Spleen (tissue), 7 donors: Measurements from ENCODE around the gene RET.

Source experiments
- POLR2A ChIP-seq, 3 donors: fragments of 450-650 bp; IDR thresholded peaks; one replicate each; pipeline ENCODE4 v1.5.1; 2017; ENCODE audit warnings: antibody characterized with exemption in 3 of 3, mild to moderate bottlenecking in 1 of 3
- TF ChIP-seq, protein P1 (sequence below), 11 experiments: fragments of 200-600 bp in 7 of 11; fragments of 450-650 bp in 4 of 11; sonication (generic) in 4 of 11; IDR thresholded peaks in 8 of 11; conservative IDR thresholded peaks in 3 of 11; 1 replicate in 7 of 11; 2 replicates in 4 of 11; pipeline versions ENCODE4 v1.4.0 to v1.8.0; 2016 to 2021; ENCODE audit warnings: antibody characterized with exemption in 11 of 11, inconsistent platforms in 4 of 11, mild to moderate bottlenecking in 1 of 11
- donor health status: DM: no; HTN: no; CAD: no; lungs with moderate emphysema.
- donor health status: DM: no; HTN: no; CAD: no.
- donor health status: DM: no; HTN: no; CAD: no.

DNA sequence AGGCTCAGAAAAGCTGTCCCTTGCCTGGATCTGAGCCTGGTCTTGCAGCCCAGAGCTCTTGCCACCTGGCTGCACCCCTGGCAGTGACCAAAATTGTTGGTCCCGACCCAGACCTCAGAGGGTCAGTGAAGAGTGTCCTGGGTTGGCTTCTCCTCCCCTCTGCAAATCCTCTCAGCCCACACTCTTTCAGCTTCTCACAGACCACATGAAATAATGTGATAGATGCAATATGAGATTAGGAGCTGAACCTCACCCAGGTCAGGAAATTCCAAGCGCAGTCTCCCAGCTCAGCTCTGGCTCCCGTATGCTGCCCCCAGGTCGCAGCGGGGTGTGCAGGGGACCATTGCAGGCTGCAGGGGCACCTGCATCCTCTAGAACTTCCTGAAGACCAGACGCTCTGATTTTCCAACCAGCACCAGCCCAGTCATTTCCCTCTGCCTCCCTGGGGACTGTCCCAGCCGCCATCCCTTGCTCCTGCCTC is 19.6 kb upstream of the RET start:
- no peak for TF ChIP-seq POLR2A (IDR thresholded peaks at IDR 0.05)
- TF ChIP-seq, protein P1, sequence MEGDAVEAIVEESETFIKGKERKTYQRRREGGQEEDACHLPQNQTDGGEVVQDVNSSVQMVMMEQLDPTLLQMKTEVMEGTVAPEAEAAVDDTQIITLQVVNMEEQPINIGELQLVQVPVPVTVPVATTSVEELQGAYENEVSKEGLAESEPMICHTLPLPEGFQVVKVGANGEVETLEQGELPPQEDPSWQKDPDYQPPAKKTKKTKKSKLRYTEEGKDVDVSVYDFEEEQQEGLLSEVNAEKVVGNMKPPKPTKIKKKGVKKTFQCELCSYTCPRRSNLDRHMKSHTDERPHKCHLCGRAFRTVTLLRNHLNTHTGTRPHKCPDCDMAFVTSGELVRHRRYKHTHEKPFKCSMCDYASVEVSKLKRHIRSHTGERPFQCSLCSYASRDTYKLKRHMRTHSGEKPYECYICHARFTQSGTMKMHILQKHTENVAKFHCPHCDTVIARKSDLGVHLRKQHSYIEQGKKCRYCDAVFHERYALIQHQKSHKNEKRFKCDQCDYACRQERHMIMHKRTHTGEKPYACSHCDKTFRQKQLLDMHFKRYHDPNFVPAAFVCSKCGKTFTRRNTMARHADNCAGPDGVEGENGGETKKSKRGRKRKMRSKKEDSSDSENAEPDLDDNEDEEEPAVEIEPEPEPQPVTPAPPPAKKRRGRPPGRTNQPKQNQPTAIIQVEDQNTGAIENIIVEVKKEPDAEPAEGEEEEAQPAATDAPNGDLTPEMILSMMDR (IDR thresholded peaks at IDR 0.05 in 8 of 11, conservative IDR thresholded peaks at IDR 0.05 in 3 of 11), result no peak
